WTC11 (cell line): ENCODE data around the gene ZFPM1. TPM values are rescaled to one million over a fixed set of nuclear protein-coding genes. Genes with fewer than 3 reads are reported as not detected.

Source experiments
- ATAC-seq: fragments of 200-7000 bp; cut with Tn5 transposase; 2 replicates; pipeline ENCODE4 v1.10.0; 2021; ENCODE audit warnings: mild to moderate bottlenecking, moderate library complexity
- CTCF ChIA-PET: fragments of 300-600 bp; sonication (Branson Sonifier 250); formaldehyde crosslinking; loops from one replicate; lab custom pipeline; 2021; ENCODE audit warnings: antibody characterized with exemption; lab: Charles Lee
- POLR2A ChIA-PET: fragments of 350-600 bp; sonication (Branson Sonifier 250); formaldehyde crosslinking; loops from one replicate; lab custom pipeline; 2021; ENCODE audit warnings: antibody characterized with exemption; lab: Charles Lee
- DNase-seq: peaks from one replicate; pipeline ENCODE4 v3.0.0; 2021; ENCODE audit warnings: low spot score
- H3K27ac Mint-ChIP-seq: 2 replicates; pipeline ENCODE4 v1.8.0; 2021; ENCODE audit warnings: mixed read lengths
- H3K27me3 Mint-ChIP-seq: 2 replicates; pipeline ENCODE4 v1.8.0; 2021; ENCODE audit warnings: low read depth, mild to moderate bottlenecking, moderate library complexity, mixed read lengths
- H3K36me3 Mint-ChIP-seq: 2 replicates; pipeline ENCODE4 v1.8.0; 2021; ENCODE audit warnings: mixed read lengths
- H3K4me1 Mint-ChIP-seq: 2 replicates; pipeline ENCODE4 v1.8.0; 2022; ENCODE audit warnings: mixed read lengths
- H3K4me3 Mint-ChIP-seq: 2 replicates; pipeline ENCODE4 v1.8.0; 2021; ENCODE audit warnings: mild to moderate bottlenecking, moderate library complexity, mixed read lengths
- H3K9me3 Mint-ChIP-seq: 2 replicates; pipeline ENCODE4 v1.8.0; 2021; ENCODE audit warnings: mixed read lengths
- ESRRA ChIP-seq: sonication (generic); formaldehyde crosslinking; IDR thresholded peaks from 2 replicates; pipeline ENCODE4 v1.8.1; 2022; ENCODE audit warnings: mild to moderate bottlenecking, missing genetic modification reagents, borderline replicate concordance
- ETV6 ChIP-seq: sonication (generic); formaldehyde crosslinking; IDR thresholded peaks from 2 replicates; pipeline ENCODE4 v1.8.1; 2022; ENCODE audit warnings: mild to moderate bottlenecking, missing genetic modification reagents
- FOXK1 ChIP-seq: sonication (generic); formaldehyde crosslinking; IDR thresholded peaks from 2 replicates; pipeline ENCODE4 v1.8.0; 2022; ENCODE audit warnings: mild to moderate bottlenecking, moderate library complexity, missing genetic modification reagents
- OVOL2 ChIP-seq: fragments of 250-450 bp; sonication (Bioruptor Pico); IDR thresholded peaks from 2 replicates; pipeline ENCODE4 v1.9.0; 2021; ENCODE audit warnings: mild to moderate bottlenecking, borderline replicate concordance
- RORB ChIP-seq: fragments of 250-450 bp; sonication (Bioruptor Pico); IDR thresholded peaks from 2 replicates; pipeline ENCODE4 v1.9.0; 2021; ENCODE audit warnings: mild to moderate bottlenecking
- TEAD1 ChIP-seq: sonication (generic); formaldehyde crosslinking; IDR thresholded peaks from 2 replicates; pipeline ENCODE4 v1.8.0; 2022; ENCODE audit warnings: mild to moderate bottlenecking, missing genetic modification reagents
- TEAD4 ChIP-seq: sonication (generic); formaldehyde crosslinking; IDR thresholded peaks from 2 replicates; pipeline ENCODE4 v1.8.0; 2022; ENCODE audit warnings: mild to moderate bottlenecking, missing genetic modification reagents
- ZBTB21 ChIP-seq: sonication (generic); formaldehyde crosslinking; IDR thresholded peaks from 2 replicates; pipeline ENCODE4 v1.8.1; 2023; ENCODE audit warnings: mild to moderate bottlenecking, missing genetic modification reagents, borderline replicate concordance
- total RNA-seq: library from RNA; stranded (reverse); gene quantifications from 3 replicates; pipeline ENCODE4 v1.2.3, GENCODE V29; 2021
- TF ChIP-seq, protein P1 (sequence below): fragments of 250-450 bp; sonication (Bioruptor Pico); IDR thresholded peaks from 2 replicates; pipeline ENCODE4 v1.9.0; 2021; ENCODE audit warnings: moderate library complexity, mild to moderate bottlenecking, inconsistent platforms, borderline replicate concordance
- TF ChIP-seq, protein P2 (sequence below): sonication (generic); formaldehyde crosslinking; IDR thresholded peaks from 2 replicates; pipeline ENCODE4 v1.8.0; 2022; ENCODE audit warnings: mild to moderate bottlenecking, missing genetic modification reagents
- TF ChIP-seq, protein P3 (sequence below): fragments of 250-450 bp; sonication (Bioruptor Pico); IDR thresholded peaks from 2 replicates; pipeline ENCODE4 v1.9.0; 2021; ENCODE audit warnings: mild to moderate bottlenecking
- TF ChIP-seq, protein P4 (sequence below): sonication (generic); formaldehyde crosslinking; IDR thresholded peaks from 2 replicates; pipeline ENCODE4 v1.8.1; 2023; ENCODE audit warnings: mild to moderate bottlenecking, missing genetic modification reagents
- TF ChIP-seq, protein P5 (sequence below): fragments of 250-450 bp; sonication (Bioruptor Pico); IDR thresholded peaks from 2 replicates; pipeline ENCODE4 v2.1.2; 2022; ENCODE audit warnings: mild to moderate bottlenecking, moderate library complexity
- TF ChIP-seq, protein P6 (sequence below): sonication (generic); formaldehyde crosslinking; IDR thresholded peaks from 2 replicates; pipeline ENCODE4 v1.8.0; 2023; ENCODE audit warnings: mild to moderate bottlenecking, missing genetic modification reagents
- TF ChIP-seq, protein P7 (sequence below): fragments of 250-450 bp; sonication (Bioruptor Pico); IDR thresholded peaks from 2 replicates; pipeline ENCODE4 v1.8.0; 2021; ENCODE audit warnings: mild to moderate bottlenecking
- TF ChIP-seq, protein P8 (sequence below): fragments of 250-450 bp; sonication (Bioruptor Pico); IDR thresholded peaks from 2 replicates; pipeline ENCODE4 v1.9.0; 2021; ENCODE audit warnings: mild to moderate bottlenecking, borderline replicate concordance

ZFPM1 gene
- total RNA-seq, 1 experiment from 2014 or later, result 9.3 TPM

DNA sequence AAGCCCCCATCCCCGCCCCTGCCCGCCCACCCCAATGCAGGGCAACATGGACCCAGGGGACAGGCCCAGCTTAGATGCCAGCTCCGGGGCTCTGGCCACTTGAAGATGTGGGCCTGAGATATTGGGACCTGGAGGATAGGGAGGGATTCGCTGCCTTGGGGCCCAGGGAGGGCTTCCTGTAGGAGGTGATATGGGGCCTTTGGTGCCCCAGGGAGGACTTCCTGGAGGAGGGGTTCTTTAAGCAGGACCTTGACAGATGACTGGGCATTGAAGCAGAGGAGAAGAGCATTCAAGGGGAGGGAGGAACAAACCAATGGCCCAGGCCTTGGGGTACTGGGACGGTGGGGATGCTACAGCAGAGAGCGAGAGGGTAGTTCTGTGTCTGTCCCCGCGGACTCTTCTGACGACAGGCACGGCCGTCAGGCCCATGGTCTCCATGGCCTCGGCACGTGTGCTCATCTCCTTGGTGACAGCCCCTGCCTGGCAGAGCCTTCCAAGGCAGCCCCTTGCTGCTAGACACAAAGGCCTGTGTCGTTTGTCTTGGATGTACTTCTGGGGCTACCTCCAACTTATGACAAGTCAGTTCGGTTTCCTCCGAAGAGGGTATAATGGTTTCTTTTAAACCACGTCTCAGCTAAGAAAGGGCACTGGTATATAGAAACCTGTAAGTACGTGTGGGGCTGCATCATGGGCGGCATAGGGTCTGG, 61.6 kb downstream of the ZFPM1 start (continued):
- no peak for TF ChIP-seq ESRRA (CRISPR knock-in tag)
- TF ChIP-seq, protein P1, sequence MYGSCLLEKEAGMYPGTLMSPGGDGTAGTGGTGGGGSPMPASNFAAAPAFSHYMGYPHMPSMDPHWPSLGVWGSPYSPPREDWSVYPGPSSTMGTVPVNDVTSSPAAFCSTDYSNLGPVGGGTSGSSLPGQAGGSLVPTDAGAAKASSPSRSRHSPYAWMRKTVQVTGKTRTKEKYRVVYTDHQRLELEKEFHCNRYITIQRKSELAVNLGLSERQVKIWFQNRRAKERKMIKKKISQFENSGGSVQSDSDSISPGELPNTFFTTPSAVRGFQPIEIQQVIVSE (CRISPR knock-in tag), result no peak

DNA sequence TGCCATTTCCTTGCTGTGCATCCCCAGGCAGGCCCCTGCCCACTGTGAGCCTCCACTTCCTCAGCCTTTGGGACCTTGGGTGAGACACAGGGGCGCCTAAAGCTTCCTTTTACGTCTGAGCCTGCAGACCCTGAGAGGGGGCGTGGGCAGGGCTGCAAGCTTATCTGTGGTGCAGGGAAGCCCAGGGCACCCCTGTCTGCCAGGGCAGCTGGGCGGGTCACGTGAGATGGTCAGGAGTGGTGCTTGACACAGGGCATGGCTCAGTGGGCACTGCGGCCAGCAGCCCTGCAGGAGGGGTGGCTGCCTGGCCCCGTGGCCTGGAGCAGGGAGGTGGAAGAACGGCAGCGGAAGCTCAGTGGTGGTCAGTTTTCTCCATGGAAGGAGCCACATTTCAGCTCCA, 62.3 kb downstream of the ZFPM1 start:
- ChIA-PET CTCF (interaction anchor here (1.0 to 1.1 kb wide), 3 partner anchors 44 to 78 kb away, joined by 4 to 5 read pairs (median 4); no protein-coding TSS in a partner anchor), POLR2A (no interaction called here)
- TF ChIP-seq, protein P2, sequence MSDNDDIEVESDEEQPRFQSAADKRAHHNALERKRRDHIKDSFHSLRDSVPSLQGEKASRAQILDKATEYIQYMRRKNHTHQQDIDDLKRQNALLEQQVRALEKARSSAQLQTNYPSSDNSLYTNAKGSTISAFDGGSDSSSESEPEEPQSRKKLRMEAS (CRISPR knock-in tag), result no peak
- TF ChIP-seq TEAD1 (CRISPR knock-in tag), result no peak
- TF ChIP-seq OVOL2 (CRISPR knock-in tag), result no peak
- TF ChIP-seq, protein P3, sequence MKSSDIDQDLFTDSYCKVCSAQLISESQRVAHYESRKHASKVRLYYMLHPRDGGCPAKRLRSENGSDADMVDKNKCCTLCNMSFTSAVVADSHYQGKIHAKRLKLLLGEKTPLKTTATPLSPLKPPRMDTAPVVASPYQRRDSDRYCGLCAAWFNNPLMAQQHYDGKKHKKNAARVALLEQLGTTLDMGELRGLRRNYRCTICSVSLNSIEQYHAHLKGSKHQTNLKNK (CRISPR knock-in tag), result no peak
- TF ChIP-seq, protein P4, sequence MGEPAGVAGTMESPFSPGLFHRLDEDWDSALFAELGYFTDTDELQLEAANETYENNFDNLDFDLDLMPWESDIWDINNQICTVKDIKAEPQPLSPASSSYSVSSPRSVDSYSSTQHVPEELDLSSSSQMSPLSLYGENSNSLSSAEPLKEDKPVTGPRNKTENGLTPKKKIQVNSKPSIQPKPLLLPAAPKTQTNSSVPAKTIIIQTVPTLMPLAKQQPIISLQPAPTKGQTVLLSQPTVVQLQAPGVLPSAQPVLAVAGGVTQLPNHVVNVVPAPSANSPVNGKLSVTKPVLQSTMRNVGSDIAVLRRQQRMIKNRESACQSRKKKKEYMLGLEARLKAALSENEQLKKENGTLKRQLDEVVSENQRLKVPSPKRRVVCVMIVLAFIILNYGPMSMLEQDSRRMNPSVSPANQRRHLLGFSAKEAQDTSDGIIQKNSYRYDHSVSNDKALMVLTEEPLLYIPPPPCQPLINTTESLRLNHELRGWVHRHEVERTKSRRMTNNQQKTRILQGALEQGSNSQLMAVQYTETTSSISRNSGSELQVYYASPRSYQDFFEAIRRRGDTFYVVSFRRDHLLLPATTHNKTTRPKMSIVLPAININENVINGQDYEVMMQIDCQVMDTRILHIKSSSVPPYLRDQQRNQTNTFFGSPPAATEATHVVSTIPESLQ, result no peak
- TF ChIP-seq, protein P5, sequence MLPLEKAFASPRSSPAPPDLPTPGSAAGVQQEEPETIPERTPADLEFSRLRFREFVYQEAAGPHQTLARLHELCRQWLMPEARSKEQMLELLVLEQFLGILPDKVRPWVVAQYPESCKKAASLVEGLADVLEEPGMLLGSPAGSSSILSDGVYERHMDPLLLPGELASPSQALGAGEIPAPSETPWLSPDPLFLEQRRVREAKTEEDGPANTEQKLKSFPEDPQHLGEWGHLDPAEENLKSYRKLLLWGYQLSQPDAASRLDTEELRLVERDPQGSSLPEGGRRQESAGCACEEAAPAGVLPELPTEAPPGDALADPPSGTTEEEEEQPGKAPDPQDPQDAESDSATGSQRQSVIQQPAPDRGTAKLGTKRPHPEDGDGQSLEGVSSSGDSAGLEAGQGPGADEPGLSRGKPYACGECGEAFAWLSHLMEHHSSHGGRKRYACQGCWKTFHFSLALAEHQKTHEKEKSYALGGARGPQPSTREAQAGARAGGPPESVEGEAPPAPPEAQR (CRISPR knock-in tag), result no peak
- no peak for TF ChIP-seq FOXK1 (CRISPR knock-in tag)
- TF ChIP-seq, protein P6, sequence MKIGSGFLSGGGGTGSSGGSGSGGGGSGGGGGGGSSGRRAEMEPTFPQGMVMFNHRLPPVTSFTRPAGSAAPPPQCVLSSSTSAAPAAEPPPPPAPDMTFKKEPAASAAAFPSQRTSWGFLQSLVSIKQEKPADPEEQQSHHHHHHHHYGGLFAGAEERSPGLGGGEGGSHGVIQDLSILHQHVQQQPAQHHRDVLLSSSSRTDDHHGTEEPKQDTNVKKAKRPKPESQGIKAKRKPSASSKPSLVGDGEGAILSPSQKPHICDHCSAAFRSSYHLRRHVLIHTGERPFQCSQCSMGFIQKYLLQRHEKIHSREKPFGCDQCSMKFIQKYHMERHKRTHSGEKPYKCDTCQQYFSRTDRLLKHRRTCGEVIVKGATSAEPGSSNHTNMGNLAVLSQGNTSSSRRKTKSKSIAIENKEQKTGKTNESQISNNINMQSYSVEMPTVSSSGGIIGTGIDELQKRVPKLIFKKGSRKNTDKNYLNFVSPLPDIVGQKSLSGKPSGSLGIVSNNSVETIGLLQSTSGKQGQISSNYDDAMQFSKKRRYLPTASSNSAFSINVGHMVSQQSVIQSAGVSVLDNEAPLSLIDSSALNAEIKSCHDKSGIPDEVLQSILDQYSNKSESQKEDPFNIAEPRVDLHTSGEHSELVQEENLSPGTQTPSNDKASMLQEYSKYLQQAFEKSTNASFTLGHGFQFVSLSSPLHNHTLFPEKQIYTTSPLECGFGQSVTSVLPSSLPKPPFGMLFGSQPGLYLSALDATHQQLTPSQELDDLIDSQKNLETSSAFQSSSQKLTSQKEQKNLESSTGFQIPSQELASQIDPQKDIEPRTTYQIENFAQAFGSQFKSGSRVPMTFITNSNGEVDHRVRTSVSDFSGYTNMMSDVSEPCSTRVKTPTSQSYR (CRISPR knock-in tag), result no peak
- TF ChIP-seq, protein P7, sequence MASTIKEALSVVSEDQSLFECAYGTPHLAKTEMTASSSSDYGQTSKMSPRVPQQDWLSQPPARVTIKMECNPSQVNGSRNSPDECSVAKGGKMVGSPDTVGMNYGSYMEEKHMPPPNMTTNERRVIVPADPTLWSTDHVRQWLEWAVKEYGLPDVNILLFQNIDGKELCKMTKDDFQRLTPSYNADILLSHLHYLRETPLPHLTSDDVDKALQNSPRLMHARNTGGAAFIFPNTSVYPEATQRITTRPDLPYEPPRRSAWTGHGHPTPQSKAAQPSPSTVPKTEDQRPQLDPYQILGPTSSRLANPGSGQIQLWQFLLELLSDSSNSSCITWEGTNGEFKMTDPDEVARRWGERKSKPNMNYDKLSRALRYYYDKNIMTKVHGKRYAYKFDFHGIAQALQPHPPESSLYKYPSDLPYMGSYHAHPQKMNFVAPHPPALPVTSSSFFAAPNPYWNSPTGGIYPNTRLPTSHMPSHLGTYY (CRISPR knock-in tag), result no peak
- no peak for TF ChIP-seq ZBTB21 (CRISPR knock-in tag)
- TF ChIP-seq TEAD4 (CRISPR knock-in tag), result no peak
- no peak for TF ChIP-seq ETV6
- TF ChIP-seq, protein P8, sequence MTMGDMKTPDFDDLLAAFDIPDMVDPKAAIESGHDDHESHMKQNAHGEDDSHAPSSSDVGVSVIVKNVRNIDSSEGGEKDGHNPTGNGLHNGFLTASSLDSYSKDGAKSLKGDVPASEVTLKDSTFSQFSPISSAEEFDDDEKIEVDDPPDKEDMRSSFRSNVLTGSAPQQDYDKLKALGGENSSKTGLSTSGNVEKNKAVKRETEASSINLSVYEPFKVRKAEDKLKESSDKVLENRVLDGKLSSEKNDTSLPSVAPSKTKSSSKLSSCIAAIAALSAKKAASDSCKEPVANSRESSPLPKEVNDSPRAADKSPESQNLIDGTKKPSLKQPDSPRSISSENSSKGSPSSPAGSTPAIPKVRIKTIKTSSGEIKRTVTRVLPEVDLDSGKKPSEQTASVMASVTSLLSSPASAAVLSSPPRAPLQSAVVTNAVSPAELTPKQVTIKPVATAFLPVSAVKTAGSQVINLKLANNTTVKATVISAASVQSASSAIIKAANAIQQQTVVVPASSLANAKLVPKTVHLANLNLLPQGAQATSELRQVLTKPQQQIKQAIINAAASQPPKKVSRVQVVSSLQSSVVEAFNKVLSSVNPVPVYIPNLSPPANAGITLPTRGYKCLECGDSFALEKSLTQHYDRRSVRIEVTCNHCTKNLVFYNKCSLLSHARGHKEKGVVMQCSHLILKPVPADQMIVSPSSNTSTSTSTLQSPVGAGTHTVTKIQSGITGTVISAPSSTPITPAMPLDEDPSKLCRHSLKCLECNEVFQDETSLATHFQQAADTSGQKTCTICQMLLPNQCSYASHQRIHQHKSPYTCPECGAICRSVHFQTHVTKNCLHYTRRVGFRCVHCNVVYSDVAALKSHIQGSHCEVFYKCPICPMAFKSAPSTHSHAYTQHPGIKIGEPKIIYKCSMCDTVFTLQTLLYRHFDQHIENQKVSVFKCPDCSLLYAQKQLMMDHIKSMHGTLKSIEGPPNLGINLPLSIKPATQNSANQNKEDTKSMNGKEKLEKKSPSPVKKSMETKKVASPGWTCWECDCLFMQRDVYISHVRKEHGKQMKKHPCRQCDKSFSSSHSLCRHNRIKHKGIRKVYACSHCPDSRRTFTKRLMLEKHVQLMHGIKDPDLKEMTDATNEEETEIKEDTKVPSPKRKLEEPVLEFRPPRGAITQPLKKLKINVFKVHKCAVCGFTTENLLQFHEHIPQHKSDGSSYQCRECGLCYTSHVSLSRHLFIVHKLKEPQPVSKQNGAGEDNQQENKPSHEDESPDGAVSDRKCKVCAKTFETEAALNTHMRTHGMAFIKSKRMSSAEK (CRISPR knock-in tag), result no peak
- TF ChIP-seq RORB, result no peak
- H3K4me3 Mint-ChIP-seq, result no peak overlapping the region
- ATAC-seq, result no peak
- DNase-seq, result no peak
- no peaks in the 10 kb centered on the region for H3K4me1 Mint-ChIP-seq
- H3K36me3 Mint-ChIP-seq, result no peaks in the 10 kb centered on the region
- peaks cover 20% of the 10 kb centered on the region for H3K9me3 Mint-ChIP-seq
- H3K27ac Mint-ChIP-seq, result no peak overlapping the region
- H3K27me3 Mint-ChIP-seq, result peaks cover 5% of the 10 kb centered on the region; the same call in 1 of the 2 replicates
